GM12878 (cell line): ENCODE results near the gene RIPOR3. TPM values are rescaled to one million over a fixed set of nuclear protein-coding genes. Genes with fewer than 3 reads are reported as not detected.

ENCODE experiments used
- IKZF1 ChIP-seq: fragments of 450-650 bp; conservative IDR thresholded peaks from 2 replicates; pipeline ENCODE4 v1.6.1; 2017; ENCODE audit warnings: antibody characterized with exemption, mild to moderate bottlenecking
- polyA plus RNA-seq, 11 experiments: library from polyadenylated mRNA; depleted of rRNA in 4 of 11; unstranded in 6 of 11; stranded (reverse) in 5 of 11; fragments of >200 nt; fragmentation: Nextera tagmentation in 4 of 11; fragmentation: Illumina TruSeq in 1 of 11; extraction: Ambion mirVana in 4 of 11; extraction: Trizol in 1 of 11; gene quantifications; 1 replicate in 1 of 11; 2 replicates in 10 of 11; pipeline versions ENCODE4 v1.2.1 to v1.2.3, GENCODE V29; 2011 to 2016; ENCODE audit warnings: inconsistent platforms in 2 of 11, missing spikeins in 2 of 11, low read depth in 1 of 11
- total RNA-seq, 4 experiments: library from RNA; depleted of rRNA in 3 of 4; stranded (reverse); fragments of >200 nt in 3 of 4; fragmentation: Illumina TruSeq in 1 of 4; extraction: Trizol in 1 of 4; gene quantifications; 2 replicates each; pipeline versions ENCODE4 v1.2.1 to v1.2.3, GENCODE V29; 2013 to 2021
- TF ChIP-seq, protein P1 (sequence below): fragments of 450-650 bp; formaldehyde crosslinking; IDR thresholded peaks from 2 replicates; pipeline ENCODE4 v1.4.0; 2020; ENCODE audit warnings: mild to moderate bottlenecking, moderate library complexity
- TF ChIP-seq, protein P2 (sequence below): fragments of 450-650 bp; formaldehyde crosslinking; IDR thresholded peaks from 2 replicates; pipeline ENCODE4 v1.4.0; 2022; ENCODE audit warnings: mild to moderate bottlenecking, moderate library complexity

The RIPOR3 gene
- total and polyA plus RNA-seq, 10 of the 15 experiments (the other 5 are each of a cell fraction or from before 2014, with no cell fraction given), result 0.04 to 0.55 (median 0.12) TPM; not detected in 6

DNA sequence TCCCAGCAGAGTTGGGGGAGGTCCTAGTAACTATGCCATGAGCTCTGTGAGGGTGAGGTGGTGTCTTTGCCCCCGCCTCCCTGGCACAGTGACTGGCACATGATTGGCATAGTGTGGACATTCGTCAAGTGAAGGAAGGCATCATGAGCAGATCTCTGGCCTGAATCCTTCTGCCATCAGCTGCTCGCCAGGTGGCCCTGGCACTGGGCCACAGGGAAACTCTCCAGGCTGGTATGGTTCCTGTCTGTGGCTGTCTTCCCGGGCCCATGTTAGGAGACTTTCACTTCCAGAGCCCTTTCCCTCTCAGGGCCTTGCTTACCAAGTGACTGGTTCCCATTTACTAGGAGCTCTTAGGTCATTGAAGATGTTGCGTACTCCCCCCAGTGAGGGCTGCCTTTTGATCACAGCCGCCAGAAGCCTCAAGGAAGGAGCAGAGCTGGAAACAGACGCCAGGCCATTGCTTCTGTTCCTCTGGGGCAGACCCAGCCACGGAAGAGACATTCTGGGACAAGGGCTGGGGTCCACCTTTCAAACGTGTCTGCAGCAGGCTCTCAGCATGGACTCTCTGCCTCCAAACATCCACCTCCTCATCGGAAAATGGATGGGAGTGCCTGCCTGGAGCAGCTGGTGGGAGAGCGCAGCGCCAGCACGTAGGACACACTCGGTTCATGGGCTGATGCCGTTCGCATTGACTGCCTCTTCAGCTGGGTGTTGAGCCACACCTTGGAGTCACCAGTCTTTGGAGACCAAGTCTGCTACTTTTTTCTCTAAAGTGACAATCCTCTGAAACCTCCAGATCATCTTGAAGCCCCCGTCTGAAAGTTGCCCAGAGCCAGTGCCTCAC, 113.9 kb downstream of the RIPOR3 start (continued):
- TF ChIP-seq IKZF1, result no peak
- TF ChIP-seq, protein P1, sequence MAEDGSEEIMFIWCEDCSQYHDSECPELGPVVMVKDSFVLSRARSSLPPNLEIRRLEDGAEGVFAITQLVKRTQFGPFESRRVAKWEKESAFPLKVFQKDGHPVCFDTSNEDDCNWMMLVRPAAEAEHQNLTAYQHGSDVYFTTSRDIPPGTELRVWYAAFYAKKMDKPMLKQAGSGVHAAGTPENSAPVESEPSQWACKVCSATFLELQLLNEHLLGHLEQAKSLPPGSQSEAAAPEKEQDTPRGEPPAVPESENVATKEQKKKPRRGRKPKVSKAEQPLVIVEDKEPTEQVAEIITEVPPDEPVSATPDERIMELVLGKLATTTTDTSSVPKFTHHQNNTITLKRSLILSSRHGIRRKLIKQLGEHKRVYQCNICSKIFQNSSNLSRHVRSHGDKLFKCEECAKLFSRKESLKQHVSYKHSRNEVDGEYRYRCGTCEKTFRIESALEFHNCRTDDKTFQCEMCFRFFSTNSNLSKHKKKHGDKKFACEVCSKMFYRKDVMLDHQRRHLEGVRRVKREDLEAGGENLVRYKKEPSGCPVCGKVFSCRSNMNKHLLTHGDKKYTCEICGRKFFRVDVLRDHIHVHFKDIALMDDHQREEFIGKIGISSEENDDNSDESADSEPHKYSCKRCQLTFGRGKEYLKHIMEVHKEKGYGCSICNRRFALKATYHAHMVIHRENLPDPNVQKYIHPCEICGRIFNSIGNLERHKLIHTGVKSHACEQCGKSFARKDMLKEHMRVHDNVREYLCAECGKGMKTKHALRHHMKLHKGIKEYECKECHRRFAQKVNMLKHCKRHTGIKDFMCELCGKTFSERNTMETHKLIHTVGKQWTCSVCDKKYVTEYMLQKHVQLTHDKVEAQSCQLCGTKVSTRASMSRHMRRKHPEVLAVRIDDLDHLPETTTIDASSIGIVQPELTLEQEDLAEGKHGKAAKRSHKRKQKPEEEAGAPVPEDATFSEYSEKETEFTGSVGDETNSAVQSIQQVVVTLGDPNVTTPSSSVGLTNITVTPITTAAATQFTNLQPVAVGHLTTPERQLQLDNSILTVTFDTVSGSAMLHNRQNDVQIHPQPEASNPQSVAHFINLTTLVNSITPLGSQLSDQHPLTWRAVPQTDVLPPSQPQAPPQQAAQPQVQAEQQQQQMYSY (CRISPR knock-in tag), result no peak
- TF ChIP-seq, protein P2, sequence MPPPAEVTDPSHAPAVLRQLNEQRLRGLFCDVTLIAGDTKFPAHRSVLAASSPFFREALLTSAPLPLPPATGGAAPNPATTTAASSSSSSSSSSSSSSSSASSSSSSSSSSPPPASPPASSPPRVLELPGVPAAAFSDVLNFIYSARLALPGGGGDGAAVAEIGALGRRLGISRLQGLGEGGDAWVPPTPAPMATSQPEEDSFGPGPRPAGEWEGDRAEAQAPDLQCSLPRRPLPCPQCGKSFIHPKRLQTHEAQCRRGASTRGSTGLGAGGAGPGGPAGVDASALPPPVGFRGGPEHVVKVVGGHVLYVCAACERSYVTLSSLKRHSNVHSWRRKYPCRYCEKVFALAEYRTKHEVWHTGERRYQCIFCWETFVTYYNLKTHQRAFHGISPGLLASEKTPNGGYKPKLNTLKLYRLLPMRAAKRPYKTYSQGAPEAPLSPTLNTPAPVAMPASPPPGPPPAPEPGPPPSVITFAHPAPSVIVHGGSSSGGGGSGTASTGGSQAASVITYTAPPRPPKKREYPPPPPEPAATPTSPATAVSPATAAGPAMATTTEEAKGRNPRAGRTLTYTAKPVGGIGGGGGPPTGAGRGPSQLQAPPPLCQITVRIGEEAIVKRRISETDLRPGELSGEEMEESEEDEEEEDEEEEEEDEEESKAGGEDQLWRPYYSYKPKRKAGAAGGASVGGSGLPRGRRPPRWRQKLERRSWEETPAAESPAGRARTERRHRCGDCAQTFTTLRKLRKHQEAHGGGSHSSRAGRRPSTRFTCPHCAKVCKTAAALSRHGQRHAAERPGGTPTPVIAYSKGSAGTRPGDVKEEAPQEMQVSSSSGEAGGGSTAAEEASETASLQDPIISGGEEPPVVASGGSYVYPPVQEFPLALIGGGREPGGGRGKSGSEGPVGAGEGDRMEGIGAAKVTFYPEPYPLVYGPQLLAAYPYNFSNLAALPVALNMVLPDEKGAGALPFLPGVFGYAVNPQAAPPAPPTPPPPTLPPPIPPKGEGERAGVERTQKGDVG (CRISPR knock-in tag), result no peak
